ENCODE data around the gene ELMOD3.

- TF ChIP-seq CTCF (IDR thresholded peaks at IDR 0.05) (no peak), POLR2A (IDR thresholded peaks at IDR 0.05; ENCODE audit: low read length) (no peak), EP300 (IDR thresholded peaks at IDR 0.05) (no peak), HMGXB4 (CRISPR knock-in tag; IDR thresholded peaks at IDR 0.05; ENCODE audit: borderline replicate concordance) (no peak), RFX5 (IDR thresholded peaks at IDR 0.05) (no peak), USF2 (IDR thresholded peaks at IDR 0.05) (no peak)
Observed at GRCh38 chr2:85422072-85422457, 67.5 kb downstream of the ELMOD3 start.

Measured in A549 (cell line).